Measurements from ENCODE around the gene STARD7. TPM values are rescaled to one million over a fixed set of nuclear protein-coding genes. Genes with fewer than 3 reads are reported as not detected.

The STARD7 gene
- total RNA-seq, 1 donor from 2014 or later, result 100 TPM

- Mint-ChIP-seq H3K9me3 (ENCODE audit: unreplicated experiment) (peaks cover 6% of the 10 kb centered on the region), H3K27ac (ENCODE audit: unreplicated experiment) (peak overlapping the region; percentile 9), H3K4me3 (ENCODE audit: unreplicated experiment) (peak overlapping the region; percentile 53), H3K27me3 (ENCODE audit: unreplicated experiment) (peaks cover 9% of the 10 kb centered on the region), H3K4me1 (ENCODE audit: low read depth, unreplicated experiment) (peaks cover 21% of the 10 kb centered on the region), H3K36me3 (ENCODE audit: unreplicated experiment) (no peaks in the 10 kb centered on the region)
- no peak for DNase-seq
- TF ChIP-seq CTCF (IDR thresholded peaks at IDR 0.05; ENCODE audit: partially characterized antibody, unreplicated experiment), result no peak
Measured at GRCh38 chr2:96204836-96205624, 3.6 kb downstream of the STARD7 start.

GRCh38 chr2:96203130-96204028, 5.2 kb downstream of the STARD7 start:
- peaks cover 5% of the 10 kb centered on the region for H3K9me3 Mint-ChIP-seq (ENCODE audit: unreplicated experiment)
- no peaks in the 10 kb centered on the region for H3K36me3 Mint-ChIP-seq (ENCODE audit: unreplicated experiment)
- H3K27me3 Mint-ChIP-seq (ENCODE audit: unreplicated experiment), result peaks cover 5% of the 10 kb centered on the region
- H3K4me3 Mint-ChIP-seq (ENCODE audit: unreplicated experiment), result no peak overlapping the region
- no peak for DNase-seq
- H3K27ac Mint-ChIP-seq (ENCODE audit: unreplicated experiment), result no peak overlapping the region
- peaks cover 18% of the 10 kb centered on the region for H3K4me1 Mint-ChIP-seq (ENCODE audit: low read depth, unreplicated experiment)
- no peak for TF ChIP-seq CTCF (IDR thresholded peaks at IDR 0.05; ENCODE audit: partially characterized antibody, unreplicated experiment)

- no peaks in the 10 kb centered on the region for H3K36me3 Mint-ChIP-seq (ENCODE audit: unreplicated experiment)
- no peak for DNase-seq
- H3K27me3 Mint-ChIP-seq (ENCODE audit: unreplicated experiment), result no peaks in the 10 kb centered on the region
- H3K4me1 Mint-ChIP-seq (ENCODE audit: low read depth, unreplicated experiment), result peaks cover 18% of the 10 kb centered on the region
- H3K4me3 Mint-ChIP-seq (ENCODE audit: unreplicated experiment), result no peak overlapping the region
- no peaks in the 10 kb centered on the region for H3K9me3 Mint-ChIP-seq (ENCODE audit: unreplicated experiment)
- no peak for TF ChIP-seq CTCF (IDR thresholded peaks at IDR 0.05; ENCODE audit: partially characterized antibody, unreplicated experiment)
- no peak overlapping the region for H3K27ac Mint-ChIP-seq (ENCODE audit: unreplicated experiment)
Measured at GRCh38 chr2:96202152-96202854, 6.3 kb downstream of the STARD7 start.

- H3K4me3 Mint-ChIP-seq (ENCODE audit: unreplicated experiment), result no peak overlapping the region
- H3K9me3 Mint-ChIP-seq (ENCODE audit: unreplicated experiment), result no peaks in the 10 kb centered on the region
- TF ChIP-seq CTCF (IDR thresholded peaks at IDR 0.05; ENCODE audit: partially characterized antibody, unreplicated experiment), result no peak
- no peaks in the 10 kb centered on the region for H3K36me3 Mint-ChIP-seq (ENCODE audit: unreplicated experiment)
- H3K4me1 Mint-ChIP-seq (ENCODE audit: low read depth, unreplicated experiment), result peaks cover 14% of the 10 kb centered on the region
- no peaks in the 10 kb centered on the region for H3K27me3 Mint-ChIP-seq (ENCODE audit: unreplicated experiment)
- no peak overlapping the region for H3K27ac Mint-ChIP-seq (ENCODE audit: unreplicated experiment)
- DNase-seq, result no peak
Measured at GRCh38 chr2:96201338-96201737, 7.3 kb downstream of the STARD7 start.
